ENCODE results near the gene BSG.

DNA sequence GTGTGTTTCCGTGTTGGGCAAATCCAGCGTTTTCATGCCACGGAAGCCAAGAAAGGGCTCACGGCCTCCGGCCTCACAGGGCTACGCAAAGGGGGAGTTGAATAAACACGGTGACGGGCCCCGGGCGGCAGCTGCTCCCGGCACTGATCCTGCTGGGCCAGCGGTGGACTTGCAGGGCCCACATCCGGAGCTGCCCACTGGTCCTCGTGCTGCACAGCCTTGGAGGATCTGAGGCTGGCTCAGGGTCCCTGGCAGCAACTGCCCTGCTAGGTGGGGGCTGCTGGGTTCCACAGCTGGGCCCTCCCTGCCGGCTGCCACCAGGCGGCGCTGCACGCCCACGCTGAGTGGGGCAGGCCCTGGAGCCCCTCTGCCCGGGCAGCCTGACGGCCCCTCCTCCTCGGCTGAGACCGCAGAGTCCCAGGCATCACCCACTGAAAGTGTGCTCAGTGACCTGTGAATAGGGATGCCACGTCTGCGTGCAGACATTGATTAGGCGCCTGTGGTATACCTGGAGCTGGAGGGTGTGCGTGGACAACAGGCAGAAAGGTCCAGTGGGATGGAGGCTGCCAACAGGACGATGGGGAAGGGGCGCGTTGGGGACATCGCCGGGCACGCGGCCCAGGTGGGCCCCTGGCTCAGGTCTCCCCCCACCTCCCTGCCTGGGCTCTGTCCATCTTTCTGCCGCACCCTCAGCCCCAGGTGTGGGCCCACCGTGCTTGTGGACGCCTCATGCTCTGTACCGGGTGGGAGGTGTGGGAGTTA, 12.0 kb downstream of the BSG start:
- TF ChIP-seq, protein P1, sequence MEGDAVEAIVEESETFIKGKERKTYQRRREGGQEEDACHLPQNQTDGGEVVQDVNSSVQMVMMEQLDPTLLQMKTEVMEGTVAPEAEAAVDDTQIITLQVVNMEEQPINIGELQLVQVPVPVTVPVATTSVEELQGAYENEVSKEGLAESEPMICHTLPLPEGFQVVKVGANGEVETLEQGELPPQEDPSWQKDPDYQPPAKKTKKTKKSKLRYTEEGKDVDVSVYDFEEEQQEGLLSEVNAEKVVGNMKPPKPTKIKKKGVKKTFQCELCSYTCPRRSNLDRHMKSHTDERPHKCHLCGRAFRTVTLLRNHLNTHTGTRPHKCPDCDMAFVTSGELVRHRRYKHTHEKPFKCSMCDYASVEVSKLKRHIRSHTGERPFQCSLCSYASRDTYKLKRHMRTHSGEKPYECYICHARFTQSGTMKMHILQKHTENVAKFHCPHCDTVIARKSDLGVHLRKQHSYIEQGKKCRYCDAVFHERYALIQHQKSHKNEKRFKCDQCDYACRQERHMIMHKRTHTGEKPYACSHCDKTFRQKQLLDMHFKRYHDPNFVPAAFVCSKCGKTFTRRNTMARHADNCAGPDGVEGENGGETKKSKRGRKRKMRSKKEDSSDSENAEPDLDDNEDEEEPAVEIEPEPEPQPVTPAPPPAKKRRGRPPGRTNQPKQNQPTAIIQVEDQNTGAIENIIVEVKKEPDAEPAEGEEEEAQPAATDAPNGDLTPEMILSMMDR (conservative IDR thresholded peaks at IDR 0.05): peak; percentile 86
- TF ChIP-seq EZH2 (IDR thresholded peaks at IDR 0.05; ENCODE audit: low read depth): no peak
